ENCODE results near the gene SEMA4D.

DNA sequence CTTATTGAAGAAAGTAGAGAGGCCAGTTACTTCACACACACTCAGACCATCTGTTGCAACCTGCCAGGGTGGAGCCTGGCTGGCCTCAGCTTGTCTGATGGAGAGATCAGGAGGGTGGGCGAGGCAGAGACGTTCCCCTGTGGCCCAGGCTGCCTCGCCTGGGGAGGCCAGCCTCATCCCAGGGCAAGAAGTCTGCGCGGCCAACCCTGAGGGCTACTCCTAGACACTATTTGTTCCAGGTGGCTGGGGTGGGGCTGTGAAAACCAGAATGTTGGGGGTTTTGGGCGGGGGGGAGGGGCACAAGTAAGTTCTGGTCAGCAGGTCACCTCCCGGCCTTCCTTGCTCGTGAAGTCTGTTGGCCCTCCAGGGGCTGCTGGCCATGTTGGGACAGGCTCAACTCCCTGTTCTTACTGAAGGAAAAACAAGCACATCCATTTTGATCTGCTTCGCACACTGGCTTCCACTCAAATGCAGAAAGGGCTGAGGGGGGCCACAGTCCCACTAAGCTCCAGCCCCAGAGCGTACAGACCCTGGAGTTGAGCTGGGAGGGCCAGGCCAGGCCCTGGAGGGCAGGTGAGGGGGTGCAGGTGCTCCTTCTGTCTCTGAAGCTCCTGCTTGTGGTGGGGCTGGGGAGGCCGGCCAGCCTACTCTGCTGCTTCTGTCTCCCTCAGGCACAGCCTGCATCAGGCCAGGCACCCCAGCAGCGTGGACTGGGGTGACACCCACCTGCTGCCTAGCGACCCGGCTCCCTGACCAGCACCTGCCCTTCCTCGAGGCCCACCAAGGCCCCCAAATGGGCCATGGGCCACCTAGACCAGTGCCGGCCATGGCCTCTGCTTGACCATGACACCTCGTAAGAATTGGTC lies 133.0 kb downstream of the SEMA4D start:
- TF ChIP-seq, protein P1, sequence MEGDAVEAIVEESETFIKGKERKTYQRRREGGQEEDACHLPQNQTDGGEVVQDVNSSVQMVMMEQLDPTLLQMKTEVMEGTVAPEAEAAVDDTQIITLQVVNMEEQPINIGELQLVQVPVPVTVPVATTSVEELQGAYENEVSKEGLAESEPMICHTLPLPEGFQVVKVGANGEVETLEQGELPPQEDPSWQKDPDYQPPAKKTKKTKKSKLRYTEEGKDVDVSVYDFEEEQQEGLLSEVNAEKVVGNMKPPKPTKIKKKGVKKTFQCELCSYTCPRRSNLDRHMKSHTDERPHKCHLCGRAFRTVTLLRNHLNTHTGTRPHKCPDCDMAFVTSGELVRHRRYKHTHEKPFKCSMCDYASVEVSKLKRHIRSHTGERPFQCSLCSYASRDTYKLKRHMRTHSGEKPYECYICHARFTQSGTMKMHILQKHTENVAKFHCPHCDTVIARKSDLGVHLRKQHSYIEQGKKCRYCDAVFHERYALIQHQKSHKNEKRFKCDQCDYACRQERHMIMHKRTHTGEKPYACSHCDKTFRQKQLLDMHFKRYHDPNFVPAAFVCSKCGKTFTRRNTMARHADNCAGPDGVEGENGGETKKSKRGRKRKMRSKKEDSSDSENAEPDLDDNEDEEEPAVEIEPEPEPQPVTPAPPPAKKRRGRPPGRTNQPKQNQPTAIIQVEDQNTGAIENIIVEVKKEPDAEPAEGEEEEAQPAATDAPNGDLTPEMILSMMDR (IDR thresholded peaks at IDR 0.05) = no peak
- no peak for TF ChIP-seq POLR2A (IDR thresholded peaks at IDR 0.05)
